Ramos (cell line): ENCODE results near the gene KYAT1.
"Not testable (repeated sequence)": the region's sequence is repeated elsewhere in the genome, so short reads cannot be mapped to it uniquely, and the experiment has no call there.

Source experiments
- in situ Hi-C: fragments of 300-500 bp; cut with MboI; formaldehyde crosslinking; loops from one replicate; pipeline ENCODE4 v1.14.3; 2022; ENCODE audit warnings: low sequenced_read_pairs; ENCODE audit not compliant: unreplicated experiment

KYAT1 gene

DNA sequence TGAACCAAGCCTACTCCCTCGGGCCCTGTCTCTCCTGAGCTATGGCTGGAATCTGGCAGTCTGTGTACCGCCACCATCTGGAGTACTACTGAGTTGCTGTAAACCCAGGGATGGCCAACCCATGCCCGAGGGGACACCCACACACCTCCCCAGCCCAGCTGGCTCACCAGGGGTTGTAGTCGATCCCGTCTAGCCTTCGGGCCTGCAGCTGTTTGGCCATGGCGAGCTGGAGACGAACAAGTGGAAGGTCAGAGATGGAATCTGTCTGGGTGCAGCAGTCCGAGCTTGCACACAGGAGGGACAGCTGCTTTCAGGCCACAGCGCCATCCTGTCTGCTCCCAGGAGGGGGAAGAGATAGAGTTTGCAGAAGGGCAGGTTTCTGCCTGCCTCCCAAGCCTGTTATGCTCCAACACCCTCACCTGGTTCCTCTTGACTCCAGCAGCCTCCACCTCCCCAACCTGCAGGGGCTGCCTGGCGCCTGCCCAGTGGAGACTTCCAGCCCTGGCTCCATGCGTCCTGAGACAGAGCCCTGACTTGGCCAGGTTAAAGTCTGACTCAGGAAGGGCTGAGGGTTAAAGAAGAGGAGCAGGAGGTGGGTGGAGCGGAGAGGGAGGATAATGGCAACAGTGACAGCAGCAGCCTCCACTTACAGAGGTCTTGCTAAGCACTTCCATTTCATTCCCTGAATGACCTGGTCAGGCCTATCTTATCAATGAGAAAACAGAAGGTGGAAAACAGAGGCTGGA lies 36.4 kb downstream of the KYAT1 start:
- in situ Hi-C loops: no loop called here

DNA sequence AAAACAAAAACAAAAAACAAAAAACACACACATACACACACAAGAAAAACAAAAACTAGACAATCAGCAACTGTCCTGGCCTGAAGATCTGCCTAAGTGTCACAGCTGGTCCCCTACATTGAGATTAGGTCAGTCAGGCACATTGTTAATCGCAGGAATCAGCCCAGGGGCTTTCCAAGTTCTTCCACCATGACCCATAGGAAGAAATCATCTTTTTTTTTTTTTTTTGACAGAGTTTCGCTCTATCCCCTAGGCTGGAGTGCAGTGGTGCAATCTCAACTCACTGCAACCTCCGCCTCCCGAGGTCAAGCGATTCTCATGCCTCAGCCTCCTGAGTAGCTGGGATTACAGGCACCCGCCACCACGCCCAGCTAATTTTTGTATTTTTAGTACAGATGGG lies 38.6 kb downstream of the KYAT1 start:
- in situ Hi-C loops: not testable (repeated sequence)

DNA sequence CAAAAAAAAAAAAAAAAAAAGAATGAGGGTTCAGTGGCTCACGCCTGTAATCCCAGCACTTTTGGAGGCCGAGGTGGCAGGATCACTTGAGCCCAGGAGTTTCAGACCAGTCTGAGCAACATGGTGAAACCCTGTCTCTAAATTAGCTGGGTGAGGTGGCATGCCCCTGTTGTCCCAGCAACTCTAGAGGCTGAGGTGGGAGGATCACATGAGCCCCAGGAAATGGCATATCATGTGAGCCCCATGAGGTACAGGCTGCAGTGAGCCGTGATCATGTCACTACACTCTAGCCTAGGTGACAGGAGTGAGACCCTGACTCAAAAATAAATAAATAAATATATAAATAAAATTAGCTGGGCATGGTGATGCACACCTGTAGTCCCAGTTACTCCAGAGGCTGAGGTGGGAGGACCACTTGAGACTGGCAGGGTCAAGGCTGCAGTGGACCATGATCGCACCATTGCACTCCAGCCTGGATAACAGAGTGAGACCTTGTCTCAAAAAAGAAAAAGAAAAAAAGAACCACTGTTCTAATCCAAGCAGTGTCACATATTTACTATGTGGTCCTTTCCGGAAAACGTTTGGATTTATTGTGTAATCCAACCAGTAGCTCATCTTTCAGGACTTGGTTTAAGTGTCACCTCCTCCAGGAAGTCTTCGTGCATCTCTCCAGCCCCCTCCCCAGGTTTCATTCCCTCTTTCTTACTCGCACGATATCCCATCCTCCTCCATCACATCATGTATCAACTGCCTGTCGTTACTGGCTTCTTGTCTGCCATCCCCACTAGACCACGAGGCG lies 39.9 kb downstream of the KYAT1 start:
- in situ Hi-C loops: no loop called here

DNA sequence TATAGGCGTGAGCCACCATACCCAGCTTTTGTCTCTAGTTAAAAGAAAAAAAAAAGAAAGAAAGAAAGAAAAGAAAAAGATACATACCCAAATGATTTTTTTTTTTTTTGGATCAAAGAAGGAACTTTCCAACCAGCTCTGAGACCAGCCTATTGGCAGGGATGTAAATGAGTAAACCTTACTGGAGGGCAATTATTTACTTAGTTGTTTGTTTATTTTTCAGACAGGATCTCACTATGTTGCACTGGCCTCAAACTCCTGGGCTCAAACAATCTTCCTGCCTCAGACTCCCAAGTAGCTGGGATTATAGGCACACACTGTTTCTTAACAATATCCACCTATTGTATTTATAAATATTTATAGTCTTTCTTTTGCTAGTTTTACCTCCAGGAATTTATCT lies 41.2 kb downstream of the KYAT1 start:
- in situ Hi-C loops: no loop called here

DNA sequence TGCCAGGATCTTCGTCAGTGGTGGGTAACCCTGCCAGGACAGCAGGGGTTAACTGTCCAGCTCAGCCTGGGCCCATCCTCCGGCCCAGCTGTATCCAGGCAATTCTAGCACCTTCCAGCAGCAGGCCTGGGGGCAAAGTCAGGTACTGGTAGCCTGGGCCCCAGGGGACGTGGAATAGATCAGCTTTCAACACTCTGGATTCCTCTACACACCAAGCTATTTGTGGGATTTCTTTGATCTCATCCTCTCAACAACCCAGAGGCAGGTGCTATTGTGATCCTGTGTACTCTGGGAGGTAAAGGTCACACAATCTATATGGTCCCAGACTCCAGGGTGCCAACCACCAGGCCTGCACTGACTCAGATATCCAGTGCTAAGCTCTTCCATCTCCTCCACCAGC lies 43.4 kb downstream of the KYAT1 start:
- in situ Hi-C loops: no loop called here

DNA sequence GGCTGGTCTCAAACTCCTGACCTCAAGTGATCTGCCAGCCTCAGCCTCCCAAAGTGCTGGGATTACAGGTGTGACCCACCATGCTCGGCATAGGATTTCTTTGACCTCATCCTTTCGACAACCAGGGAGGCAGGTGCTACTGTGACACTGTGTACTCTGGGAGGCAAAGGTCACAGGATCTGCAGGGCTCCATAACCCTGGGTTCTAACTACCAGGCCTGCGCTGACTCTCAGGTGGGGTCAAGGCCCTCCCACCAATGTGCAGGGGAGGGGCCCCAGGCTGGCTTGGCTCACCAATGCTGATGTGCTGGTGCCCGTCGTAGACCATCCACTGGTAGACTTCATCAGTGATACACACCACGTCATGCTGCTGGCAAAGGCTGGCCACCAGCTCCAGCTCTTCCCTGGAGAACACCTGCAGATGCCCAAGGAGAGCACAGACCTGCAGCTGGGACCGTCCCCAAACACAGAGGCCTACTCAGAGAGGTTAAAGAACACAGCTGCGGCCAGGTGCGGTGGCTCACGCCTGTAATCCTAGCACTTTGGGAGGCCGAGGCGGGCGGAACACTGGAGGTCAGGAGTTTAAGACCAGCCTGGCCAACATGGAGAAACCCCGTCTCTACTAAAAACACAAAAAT lies 45.1 kb downstream of the KYAT1 start:
- in situ Hi-C loops: no loop called here

DNA sequence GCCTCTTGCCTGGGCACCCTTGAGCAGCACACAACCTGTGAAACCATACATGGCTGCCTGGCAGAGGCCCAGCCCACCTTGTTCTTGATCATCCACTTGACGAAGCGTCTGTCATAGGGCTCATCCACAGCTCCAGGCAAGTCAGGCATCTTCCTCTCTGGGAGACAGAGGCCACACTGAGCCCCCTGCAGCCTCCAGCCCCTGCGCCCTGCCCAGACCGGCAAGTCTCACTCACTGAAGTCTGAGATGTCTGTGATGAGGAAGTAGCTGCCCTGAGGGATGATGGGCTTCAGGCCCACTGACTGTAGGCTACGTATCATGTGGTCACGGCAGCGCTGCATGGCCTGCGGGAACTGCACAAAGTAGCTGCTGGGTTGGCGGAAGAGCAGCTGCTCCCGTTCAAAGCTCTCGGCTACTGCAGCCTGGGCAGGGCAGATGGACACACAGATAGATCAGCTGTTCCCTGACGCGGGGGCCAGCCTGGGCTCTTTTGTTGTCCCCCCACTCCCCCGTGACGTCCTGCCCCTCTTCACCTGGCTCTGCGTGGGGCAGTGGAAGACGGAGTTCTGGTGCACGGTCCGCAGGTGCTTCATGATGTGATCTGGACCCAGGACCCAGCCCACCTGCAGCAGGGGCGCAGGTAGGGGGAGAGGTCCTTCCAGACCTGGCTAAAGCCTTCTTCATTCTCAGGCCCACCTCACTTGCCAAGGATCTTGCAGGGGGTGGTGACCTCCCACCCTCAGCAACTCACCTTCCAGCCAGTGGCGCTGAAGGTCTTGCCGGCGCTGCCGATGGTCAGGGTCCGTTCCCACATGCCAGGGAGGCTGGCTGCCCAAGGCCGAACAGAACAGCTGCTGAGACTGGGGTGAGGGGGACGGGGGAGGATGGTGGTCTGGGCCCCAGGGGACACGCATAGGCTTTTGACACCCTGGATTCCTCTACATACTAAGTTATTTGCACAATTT lies 46.2 kb downstream of the KYAT1 start:
- in situ Hi-C loops: no loop called here

DNA sequence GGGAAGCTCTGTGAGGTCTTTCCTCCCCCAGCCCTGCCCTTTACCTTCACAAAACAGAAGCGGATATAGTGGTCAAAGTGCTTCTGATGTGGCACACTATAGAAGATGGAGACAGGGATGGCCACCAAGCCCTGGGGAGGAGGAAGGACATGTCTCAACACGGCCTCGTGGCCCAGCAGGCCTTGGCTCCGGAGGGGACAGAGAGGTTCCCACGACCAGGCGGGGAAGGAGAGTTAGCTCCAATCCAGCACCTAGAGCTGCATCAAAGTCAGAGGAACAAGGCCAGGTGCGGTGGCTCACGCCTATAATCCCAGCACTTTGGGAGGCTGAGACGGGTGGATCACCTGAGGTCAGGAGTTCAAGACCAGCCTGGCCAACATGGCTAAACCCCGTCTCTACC lies 48.1 kb downstream of the KYAT1 start:
- in situ Hi-C loops: no loop called here

DNA sequence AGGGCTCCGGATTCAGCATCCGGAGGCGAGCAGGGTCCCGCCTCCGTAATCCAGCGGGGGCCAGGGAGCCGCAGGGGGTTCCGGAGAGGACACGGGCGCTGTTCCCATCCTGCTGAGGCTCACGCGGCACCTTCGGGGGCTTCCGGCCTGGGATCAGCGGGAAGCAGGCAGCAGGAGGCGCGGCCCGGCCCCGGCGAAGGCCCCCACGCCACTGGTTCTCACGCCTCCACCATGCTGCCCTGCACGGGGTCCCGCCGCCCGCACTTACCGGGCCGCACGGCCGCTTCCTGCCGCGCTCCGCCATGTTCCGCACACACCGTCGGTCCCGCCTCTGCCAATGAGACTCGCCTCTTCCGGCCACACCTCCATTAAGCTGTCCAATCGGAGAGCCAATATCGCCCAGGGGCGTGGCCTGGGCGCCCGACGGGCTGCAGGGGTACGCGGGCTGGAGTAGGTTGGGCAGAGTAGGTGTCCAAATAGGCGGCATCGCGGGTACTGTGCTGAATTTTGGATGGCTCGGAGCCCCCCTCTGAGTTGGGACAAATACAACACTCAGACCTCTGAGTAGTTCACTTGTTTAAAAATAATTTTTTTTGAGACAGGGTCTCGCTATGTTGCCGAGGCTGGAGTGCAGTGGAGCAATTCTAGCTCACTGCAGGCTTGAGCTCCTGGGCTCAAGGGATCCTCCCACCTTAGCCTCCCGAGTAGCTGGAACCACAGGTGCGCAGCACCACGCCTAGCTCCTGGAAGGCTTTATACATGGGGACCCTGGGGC lies 52.1 kb downstream of the KYAT1 start, which contains the start of gene SPOUT1:
Gene SPOUT1, minus strand, starts transcription at position 318 of the 775 bp plus-strand sequence. Its CDS starts 14 bp downstream, at position 304.
- in situ Hi-C loops: no loop called here

DNA sequence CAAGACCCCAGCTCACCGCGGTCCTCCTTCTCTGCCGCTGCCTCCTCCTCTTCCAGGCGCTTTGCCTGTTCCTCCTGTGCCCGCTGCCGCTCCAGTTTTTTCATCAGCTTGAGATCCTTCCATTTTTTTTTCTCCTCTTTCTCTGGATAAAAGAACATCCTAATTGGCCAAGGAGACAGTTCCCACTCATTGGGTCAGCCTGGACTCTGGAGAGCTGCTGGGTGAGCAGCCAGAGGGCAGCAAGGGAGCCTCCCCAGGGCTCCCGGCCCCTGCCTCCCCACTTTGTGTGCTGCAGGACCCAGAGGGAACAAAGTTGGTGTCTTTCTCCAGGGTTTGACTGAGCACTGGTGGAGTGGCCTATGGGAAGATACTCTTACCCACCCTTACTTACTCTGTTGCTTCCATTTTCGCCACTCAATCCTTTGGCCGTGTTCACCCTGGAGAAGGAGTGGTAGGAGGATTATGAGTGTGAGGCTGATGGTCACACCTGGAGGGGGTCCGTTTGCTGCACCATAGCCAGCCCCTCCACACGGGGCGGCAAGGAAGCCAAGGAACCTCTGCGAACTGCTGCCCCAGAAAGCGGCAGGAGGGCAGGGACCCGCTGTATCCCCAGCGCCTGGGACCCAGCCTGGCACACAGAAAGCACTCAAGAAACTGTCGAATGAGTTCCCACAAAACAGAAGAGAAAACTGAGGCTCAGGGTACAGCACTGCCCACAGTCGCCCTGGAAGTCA lies 52.9 kb downstream of the KYAT1 start:
- in situ Hi-C loops: no loop called here

DNA sequence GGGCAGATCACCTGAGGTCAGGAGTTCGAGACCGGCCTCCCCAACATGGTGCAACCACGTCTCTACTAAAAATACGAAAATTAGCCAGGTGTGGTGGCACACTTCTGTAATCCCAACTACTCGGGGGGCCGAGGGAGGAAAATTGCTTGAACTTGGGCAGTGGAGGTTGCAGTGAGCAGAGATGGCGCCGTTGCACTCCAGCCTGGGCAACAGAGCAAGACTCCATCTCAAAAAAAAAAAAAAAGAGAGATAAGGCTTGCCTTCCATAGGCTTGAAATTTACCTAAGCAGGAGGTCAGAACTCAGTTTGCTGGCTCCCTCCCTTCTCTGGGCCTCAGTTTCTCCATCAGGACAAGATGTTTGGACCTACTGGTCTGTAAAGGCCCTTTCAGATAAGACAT lies 53.5 kb downstream of the KYAT1 start:
- in situ Hi-C loops: no loop called here

DNA sequence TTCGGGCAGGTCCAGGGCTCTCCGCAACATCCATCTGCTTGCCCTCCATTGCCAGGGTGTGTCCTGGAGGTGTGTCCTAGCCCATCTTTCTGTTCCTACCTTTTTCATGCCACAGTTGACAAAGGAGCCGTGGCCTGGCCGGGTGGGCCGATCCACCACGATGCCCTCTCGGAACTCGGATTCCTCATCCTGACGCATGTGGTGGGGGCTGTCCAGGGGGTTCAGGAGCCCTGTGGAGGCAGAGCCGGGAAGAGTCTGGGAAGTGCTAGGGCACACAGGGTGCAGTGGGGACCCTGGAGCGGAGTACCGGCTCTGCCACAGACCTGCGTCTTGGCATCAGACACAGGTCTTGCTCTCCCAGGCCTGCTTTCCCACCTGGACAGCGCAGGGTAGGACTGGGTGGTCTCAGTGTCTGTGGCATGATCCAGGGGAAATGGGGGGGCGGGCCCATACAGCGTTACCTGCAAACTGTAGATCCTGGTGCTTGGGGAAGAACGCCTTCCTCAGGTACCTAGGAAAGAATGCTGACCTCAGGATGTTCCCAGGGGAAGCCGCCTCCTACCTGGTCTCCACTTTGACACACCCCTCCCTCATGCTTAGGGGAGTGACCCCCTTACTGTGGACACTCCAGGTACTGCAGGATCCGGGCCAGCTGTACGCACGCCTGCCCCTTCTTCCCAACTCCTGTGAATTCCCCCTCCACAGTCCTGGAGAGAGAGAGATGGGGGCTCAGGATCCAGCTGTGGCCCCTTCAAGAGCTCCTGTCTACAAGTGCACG lies 55.6 kb downstream of the KYAT1 start:
- in situ Hi-C loops: no loop called here

DNA sequence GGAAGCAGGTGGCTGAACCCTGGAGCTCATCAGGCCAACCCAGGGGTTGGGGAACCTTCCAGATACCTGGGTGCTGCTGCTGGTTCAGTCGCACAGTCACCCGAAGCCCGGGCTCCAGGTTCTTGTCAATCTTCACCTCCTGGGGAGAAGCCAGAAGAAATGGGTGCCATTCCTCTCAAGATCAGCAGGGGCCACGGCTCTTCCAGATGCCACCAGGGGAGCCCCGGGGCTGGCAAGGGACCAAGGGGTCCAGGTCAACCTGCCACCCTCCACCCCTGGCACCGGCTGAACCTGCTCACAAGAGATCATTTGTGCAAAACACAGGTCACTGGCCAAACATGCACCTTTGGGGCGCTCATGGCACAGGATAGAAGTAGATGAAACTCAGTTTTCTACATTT lies 56.8 kb downstream of the KYAT1 start:
- in situ Hi-C loops: no loop called here

DNA sequence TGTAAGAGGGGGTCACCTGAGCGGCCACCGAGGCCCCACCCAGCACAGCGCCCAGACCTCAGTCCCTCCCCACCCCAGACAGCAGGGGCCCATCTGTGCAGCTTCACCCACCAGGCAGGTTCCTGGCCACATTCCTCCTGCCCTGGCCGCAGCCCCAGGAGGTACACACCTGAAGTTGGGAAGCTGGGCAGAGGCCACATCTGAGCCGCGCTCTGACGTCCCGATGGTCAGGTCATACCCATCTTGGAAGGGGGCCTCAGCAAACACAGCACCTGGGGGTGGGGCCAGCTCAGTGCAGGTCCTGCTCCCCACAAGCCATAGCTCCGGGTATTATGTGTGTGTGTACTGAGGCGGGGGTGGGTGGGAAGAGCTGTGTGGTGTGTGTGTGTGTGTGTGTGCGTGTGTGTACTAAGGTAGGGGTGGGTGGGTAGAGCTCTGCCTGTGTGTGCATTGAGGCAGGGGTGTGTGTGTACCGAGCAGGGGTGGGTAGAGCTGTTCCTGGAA lies 57.8 kb downstream of the KYAT1 start:
- in situ Hi-C loops: no loop called here

DNA sequence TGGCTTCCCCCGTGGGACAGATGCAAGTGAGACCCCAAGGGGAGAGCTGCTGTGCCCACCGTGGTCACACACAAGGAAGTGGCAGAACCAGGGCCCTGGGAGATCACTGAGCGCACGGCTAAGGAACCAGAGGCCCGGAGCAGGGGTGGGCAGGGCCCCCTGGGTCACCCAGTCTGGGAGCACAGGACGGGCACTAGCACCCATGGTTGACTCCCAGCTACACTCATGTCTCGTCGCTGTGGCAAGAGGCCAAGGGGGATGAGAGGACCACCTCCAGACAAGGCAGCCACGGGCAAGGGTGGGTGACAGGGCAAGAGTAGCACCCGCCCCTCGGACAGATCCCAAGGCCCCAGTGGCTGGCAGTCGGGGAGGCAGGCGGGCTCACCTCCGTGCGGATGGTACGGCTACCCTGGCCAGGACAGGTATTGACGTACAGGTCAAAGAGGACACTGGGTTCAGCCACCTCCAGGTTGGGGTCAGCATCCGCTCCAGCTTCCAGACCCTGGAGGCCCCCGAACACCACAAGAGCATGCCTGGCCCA lies 58.3 kb downstream of the KYAT1 start:
- in situ Hi-C loops: no loop called here

DNA sequence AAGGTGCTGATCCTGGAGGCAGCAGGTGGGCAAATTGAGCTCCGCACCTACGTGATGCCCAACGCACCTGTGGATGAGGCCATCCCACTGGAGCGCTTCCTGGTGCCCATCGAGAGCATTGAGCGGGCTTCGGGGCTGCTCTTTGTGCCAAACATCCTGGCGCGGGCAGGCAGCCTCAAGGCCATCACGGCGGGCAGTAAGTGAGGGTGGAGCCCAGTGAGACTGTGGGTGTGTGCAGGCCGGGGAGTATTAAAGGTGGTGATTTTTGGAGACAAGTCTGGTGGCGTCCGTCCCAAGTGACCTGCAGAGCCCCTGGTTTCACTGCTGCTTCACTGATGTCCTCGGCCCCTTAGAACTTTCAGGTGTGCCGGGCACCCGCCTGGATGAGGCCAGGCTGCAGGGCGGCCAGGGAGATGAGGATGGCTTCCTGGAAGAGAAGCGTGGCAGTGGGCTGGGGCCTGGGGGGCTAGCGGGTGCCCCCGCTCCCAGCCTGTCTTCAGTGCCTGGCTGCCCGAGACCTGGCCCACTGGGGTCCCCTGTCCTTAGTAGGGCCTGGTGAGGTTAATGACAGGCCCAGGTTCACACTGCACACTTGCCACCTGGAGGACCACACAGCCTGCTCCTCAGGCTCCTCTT lies 59.2 kb downstream of the KYAT1 start:
- in situ Hi-C loops: no loop called here
